Sciatic nerve (tissue), 2 donors: ENCODE results near the gene DNASE1L3. TPM values are rescaled to one million over a fixed set of nuclear protein-coding genes. Genes with fewer than 3 reads are reported as not detected.
"Not testable (repeated sequence)": the region's sequence is repeated elsewhere in the genome, so short reads cannot be mapped to it uniquely, and the experiment has no call there.

Experiments used
- ATAC-seq: fragments of 200-7000 bp; cut with Tn5 transposase; one replicate; pipeline ENCODE4 v1.9.1; 2020; ENCODE audit warnings: mild to moderate bottlenecking, moderate library complexity
- DNase-seq: peaks from one replicate; pipeline ENCODE4 v3.0.0-alpha.2; 2020; ENCODE audit warnings: low spot score
- intact Hi-C: fragments of 100-400 bp; cut with DNase I; formaldehyde crosslinking; loops from one replicate; pipeline ENCODE4 v1.14.2; 2022
- total RNA-seq: library from RNA; stranded (reverse); fragmentation: NEBNext Ultra II Directional; extraction: Animal tissue kit (Norgen Biotek cat#: 25700); gene quantifications from one replicate; pipeline ENCODE4 v1.2.1, GENCODE V29; 2021
- donor health status: DM: no; HTN: no; CAD: no.
- donor health status: DM: no; HTN: no; CAD: no.

DNASE1L3 gene, protein sequence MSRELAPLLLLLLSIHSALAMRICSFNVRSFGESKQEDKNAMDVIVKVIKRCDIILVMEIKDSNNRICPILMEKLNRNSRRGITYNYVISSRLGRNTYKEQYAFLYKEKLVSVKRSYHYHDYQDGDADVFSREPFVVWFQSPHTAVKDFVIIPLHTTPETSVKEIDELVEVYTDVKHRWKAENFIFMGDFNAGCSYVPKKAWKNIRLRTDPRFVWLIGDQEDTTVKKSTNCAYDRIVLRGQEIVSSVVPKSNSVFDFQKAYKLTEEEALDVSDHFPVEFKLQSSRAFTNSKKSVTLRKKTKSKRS
- 2.0 TPM for total RNA-seq

DNA sequence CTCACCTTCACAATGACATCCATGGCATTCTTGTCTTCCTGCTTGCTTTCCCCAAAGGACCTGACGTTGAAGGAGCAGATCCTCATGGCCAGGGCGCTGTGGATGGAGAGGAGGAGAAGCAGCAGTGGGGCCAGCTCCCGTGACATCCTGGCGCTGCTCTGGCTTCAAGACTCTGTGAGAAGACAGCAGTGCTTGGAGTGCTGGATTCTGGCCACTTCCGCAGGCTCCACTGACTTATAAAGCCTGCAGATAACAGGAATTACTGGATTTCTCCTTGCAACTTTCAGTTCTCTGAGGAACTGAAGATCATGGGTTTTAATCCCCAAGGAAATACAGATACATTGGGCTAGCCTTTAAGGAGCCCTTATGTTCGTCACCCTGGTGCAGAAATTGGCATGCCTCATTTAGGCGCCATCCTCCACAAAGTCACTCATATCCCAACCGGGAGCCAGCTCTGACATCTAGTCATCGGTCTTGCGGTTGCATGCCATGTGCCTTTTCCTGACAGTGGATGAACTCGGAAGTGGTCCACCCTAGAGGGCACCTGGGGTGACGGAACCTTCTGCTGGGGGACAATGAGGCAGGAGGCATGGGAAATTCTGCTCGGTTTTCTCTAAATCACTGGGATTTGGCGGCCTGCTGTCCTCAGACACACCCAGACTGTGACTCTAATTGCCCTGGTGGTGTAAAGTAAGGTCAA lies at the start of gene DNASE1L3:
Gene DNASE1L3, minus strand, starts transcription at position 212 of the 700 bp plus-strand sequence. Its CDS starts 66 bp downstream, at position 146.
- ATAC-seq = peak; percentile 76
- no peak for DNase-seq
- intact Hi-C loops = loop anchor here (10.0 kb wide), 1 partner anchor 1766 kb away; no protein-coding TSS in a partner anchor

DNA sequence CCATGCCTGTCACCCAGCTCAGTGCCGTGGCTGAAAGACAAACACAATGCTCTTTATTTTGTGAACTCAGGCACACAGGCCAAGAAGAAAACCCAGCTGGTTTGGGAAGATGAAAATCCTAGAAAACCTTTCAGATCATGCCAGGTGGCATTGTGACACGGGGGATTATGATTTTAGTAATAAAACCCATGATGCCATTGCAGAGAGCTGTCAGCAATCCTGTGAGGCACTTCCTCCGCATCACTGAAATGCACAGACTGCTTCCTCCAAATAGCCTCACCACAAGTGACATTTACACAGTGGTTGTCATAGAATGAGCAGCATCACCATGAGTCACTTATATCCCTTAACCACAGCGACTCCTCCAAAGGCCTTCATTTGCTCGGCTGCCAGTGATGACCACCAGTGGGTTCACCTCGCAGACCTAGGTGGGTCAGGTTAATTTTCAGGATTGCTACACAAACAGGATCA lies 49.5 kb upstream of the DNASE1L3 start:
- intact Hi-C loops = no loop called here
- DNase-seq (no peak), ATAC-seq (no peak)

DNA sequence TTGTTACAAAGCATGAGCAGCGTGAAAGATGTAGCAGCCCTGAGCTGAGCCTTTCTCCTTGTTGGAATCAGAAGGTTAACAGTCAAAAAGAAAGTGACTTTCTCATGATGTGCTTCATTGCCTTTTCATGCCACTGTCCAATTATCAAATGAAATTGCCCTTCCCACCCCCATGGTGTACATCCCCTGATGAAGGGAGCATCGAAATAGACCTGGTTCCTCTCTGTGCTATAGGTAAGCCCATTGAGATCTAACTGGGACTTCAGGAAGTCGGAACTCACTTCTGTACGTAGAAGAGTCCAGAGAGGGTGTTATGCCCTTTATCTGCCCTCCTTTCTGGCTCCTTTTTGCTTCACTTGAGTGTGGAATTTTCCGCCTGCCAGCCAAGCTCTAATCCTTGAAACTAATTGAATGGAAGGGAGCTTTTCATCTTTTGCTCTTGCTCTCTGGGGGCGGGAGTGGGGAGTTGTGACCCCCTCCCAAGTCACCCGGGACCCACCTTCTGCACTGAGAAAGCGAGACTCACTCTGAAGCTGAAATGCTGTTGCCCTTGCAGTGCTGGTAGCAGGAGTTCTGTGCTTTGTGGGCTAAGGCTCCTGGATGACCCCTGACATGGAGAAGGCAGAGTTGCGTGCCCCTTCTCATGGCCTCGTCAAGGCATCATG lies 47.8 kb upstream of the DNASE1L3 start:
- no peak for ATAC-seq

DNA sequence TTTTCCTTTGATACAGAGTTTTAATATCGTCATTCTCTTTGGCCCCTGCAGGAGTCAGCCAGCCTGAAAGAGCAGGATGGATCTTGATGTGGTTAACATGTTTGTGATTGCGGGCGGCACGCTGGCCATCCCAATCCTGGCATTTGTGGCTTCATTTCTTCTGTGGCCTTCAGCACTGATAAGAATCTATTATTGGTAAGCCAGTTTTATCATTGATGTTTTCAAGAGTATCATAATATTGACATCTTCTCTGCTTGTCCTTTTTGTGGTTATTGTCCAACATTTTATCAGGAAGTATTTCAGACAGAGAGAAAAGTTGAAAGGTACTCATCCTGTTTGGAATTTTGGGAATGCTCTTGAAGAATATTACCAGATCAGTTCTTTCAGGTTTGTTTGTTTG lies 45.7 kb upstream of the DNASE1L3 start:
- no peak for DNase-seq
- intact Hi-C loops = no loop called here
- no peak for ATAC-seq

More for the DNA sequence above, 47.8 kb upstream of the DNASE1L3 start:
- intact Hi-C loops = no loop called here
- DNase-seq = no peak

DNA sequence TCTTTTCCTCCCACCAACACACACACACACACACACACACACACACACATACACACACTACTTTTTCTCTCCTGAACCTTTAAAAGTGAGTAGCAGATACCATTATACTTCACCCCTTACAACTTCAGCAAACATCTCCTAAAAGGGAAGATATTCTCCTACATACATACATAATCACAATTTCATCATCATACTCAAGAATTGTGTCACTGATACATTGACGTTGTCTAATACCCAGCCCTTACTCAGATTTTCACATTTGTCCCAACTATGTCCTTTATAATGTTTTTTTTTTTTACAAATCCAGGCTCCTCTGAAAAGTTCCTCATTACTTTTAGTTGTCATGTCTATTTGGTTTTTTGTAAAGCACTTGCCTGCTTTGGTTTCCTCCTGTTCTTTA lies 45.3 kb upstream of the DNASE1L3 start:
- intact Hi-C loops = no loop called here
- ATAC-seq (no peak), DNase-seq (no peak)

DNA sequence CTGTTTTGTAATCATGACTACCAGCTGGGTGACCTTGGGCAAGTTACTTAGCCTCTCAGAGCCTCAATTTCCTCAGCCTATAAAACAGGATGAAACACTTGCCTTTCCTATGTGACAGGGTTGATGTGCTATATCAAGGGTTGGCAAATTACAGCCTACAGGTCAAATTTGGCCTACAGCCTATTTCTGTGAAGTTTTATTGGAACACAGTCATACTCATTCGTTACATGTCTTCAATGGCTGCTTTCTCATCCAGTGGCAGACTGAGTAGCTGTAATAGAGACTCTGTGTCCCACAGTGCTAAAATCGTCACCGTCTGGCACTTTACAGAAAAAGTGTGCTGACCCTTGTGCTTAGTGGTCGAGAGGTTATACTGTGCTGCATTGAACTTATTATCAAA lies 43.4 kb upstream of the DNASE1L3 start:
- DNase-seq (no peak), ATAC-seq (no peak)
- intact Hi-C loops = no loop called here

DNA sequence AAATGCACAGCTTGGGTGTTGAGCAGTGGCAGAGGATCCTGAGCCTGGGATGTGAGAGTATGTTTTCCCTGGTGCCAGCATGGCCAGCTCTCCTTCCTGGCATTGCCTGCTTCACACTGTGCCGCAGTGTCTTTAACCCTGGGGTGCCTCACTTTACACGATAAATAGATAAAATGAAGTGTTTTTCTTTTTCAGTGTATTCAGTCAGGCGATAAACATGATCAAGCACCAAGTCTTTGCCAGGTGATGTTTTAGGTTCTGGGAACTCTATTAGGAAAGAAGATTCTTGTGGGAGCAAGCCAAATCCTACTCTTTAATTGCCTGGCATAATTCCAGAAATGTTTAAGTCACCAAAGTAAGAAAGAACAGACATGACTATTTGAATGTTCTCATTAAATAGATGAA lies 40.9 kb upstream of the DNASE1L3 start:
- intact Hi-C loops = no loop called here
- DNase-seq = no peak
- no peak for ATAC-seq

DNA sequence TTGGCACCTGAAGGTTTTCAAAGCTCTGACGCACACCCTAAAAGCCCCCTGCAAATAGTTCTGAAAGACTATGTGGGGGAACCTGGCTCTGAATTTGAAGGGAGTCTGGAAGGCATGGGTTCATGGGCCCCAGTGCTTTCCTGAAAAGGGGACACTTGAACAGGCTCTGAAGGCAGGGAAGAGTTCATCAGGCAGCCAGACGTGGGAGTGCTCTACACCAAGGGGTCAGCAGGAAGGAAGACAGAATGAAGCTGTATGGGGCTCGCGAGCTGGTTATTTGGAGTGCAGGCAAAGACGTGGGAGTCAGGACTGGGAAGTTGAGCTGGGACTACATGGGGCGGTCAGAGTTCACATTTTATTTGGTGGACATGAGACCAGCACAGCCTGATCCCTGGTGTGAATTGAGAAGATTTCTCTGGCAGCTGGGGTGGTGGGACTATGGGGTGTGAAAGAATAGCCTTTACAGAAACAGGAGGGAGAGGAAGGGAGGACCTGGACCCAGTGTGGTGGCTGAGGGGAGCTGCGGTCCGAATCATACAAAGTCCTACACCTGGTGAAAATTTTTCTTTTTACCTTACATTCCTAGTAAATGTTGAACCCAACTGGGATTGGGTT lies 39.4 kb upstream of the DNASE1L3 start:
- intact Hi-C loops = no loop called here
- ATAC-seq (peak; percentile 13), DNase-seq (no peak)

DNA sequence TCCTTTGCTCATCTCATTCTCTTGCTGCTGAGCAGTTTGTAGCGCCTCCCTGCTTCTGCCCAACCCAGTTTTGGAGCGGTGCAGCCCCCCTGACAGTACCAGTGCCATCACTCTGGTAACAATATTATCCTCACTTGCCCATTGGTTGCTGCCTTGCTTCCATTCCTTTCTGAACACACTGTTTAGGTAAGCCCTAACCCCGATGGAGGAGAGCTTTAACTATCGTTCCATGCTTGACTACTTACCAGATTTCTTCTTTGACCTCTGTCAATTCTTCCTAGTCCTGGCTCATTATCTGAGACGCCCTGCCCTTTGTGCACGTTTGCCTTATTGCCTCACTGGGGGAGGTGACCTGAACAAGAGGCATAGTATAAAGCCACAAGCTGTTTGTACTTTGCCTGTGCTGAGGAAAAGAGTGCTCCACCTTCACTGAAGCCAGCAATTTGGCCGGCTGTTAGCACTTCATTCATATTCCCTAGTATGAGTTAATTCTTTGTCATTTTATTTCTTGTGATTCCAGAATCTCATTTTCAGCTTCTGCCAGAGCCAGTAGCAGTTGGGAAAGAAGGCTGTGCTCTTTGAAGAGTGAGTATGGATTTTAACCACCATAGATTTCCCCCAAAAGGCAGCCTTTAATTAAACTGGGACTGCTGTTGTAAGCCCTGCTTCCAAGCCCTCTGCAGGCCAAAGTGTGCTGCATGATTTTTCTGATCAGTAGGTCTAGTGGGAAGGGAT lies 38.8 kb upstream of the DNASE1L3 start:
- DNase-seq (no peak), ATAC-seq (peak; percentile 42)
- intact Hi-C loops = no loop called here

DNA sequence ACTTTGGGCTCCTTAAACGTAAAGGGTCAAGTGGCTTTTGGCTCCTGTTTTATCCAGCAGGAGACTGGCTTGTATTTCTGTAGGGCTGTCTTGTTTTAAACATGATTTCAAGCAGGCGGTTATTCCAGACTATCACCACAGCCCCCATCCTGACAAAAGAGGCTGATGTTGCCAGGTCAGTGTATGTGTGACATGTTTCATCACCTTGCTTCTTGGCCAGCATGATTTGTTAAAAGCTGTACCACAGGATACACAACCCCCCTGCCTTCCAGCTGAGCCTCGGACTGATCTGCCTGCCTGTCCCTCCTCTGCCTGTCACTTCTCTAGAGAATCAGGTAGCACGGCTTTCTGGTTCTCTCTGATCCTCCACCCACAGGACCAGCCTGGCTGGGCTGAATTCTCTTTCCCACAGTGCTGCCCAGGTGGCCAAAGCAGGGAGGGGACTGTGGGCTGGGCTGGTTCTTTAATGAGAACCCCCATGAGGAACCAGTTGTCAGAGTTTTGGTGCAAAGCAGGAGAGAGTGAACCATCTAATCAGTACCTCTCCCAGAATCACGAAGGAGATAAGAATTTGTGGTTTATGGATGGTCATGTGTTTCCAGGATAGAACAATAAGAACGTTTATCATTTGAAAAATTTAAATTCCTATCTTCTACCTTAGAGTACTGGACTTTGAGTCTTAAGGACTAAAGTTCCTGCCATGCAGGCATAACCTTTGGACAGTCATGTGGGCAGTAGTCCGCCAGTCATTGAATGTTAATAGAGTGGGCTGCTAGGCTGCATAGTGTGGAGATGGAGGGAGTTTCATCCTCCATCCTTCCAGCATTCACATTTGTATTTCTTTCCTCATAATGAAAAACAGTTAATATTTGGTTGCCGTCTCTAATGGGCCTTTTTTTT lies 35.6 kb upstream of the DNASE1L3 start:
- no peak for DNase-seq
- no peak for ATAC-seq
- intact Hi-C loops = no loop called here

DNA sequence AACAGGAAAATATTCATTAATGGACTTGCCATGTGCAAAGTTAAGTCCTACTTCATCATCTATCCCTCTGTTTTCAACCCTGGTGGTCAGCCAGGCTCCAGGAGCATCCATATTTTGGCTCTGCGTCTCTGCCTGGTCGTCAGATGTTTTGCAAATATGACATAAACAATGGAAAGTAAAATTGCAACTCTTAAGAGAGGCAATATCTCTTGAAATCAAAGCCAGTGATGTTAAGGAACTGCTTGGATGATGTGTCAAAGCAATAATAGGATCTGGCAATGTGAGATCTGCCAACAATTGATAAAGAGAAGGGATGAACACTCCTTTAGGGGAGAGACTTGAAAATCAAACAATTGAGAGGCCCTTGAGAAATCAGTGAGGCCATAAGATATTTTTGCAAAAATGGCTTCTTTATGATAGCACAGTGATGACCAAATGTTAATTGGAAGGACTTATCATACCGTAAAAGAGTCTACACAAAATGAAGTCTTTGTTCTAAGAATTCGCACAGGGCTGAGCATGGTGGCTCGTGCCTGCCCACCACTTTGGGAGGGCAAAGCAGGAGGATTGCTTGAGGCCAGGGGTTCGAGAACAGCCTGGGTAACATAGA lies 33.3 kb upstream of the DNASE1L3 start:
- DNase-seq (no peak), ATAC-seq (no peak)
- intact Hi-C loops = no loop called here

DNA sequence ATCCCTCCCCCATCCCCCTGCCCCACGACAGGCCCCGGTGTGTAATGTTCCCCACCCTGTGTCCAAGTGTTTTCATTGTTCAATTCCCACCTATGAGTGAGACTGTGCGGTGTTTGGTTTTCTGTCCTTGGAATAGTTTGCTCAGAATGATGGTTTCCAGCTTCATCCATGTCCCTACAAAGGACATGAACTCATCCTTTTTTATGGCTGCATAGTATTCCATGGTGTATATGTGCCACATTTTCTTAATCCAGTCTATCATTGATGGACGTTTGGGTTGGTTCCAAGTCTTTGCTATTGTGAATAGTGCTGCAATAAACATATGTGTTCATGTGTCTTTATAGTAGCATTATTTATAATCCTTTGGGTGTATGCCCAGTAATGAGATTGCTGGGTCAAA lies 32.1 kb upstream of the DNASE1L3 start:
- intact Hi-C loops, DNase-seq, ATAC-seq: not testable (repeated sequence)

DNA sequence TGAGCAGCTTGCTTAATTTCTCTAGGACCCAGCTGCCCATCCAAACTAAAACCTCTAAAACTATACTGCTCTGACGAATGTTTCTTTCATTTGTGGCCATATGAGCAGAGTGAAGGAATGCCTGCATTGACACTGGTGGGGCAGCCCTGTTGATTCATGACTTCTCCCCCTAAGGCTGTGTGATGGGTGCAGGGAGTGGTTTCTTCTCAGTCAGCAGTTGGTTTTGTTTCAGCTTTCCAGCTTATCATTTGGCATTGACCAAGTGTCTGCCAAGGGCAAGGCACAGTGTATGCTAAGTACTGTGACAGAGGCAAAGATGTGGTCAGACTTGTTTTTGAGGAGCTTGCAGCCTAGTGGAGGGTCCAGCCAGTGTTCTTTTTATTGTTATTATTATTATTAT lies 31.6 kb upstream of the DNASE1L3 start:
- ATAC-seq (no peak), DNase-seq (no peak)
- intact Hi-C loops = no loop called here

DNA sequence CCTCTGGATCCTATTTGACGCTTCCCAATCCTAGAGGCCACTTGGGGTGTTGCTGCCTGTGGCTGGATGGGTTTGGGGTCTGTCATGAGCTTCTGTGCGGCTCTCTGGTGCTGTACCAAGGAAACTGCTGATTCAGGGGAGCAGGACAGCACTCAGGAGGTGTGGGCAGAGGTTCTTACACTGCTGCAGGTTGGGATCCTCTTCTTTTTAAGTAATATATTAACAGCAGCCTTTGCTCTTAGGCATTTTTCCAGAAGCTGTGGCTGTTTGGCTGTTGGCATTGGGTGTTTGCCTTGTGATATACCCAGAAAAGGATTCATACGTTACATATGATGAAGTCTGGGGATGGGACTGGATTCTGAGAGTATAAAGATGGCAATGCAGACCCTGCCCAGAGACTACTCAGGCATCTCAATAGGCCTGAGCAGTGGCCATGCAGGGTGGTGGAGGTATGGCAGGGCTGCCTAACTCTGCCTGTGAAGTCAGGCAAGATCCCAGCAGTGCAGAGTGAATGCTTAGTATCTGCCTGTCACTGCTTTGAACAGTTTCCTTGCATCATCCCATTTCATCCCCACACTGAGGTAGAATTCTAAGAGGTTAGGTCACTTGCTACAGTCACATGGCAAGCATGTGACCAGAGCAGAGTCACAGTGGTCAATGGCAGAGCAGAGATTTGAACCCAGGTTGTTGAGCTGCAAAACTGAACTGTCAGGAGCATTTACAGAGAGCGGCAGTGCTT lies 30.7 kb upstream of the DNASE1L3 start:
- intact Hi-C loops = no loop called here
- DNase-seq (no peak), ATAC-seq (no peak)

DNA sequence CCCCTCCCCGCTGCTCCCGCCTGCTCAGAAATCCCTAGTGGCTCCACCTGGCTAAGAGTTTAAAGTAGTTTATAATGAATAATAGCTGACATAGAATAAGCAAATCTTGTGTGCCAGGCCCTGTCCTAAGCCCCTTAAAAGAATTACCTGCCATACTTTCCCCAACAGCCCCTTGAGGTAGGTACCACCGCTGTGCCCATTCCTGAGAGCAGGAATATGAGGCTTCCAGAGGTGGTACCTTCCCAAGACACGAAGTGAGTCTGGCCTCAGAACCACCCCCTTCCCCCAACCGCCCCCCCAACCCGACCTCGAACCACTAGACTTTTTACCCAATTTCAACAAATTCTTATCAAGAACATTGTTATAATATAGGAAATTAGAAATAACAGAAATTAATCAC lies 28.1 kb upstream of the DNASE1L3 start:
- intact Hi-C loops = no loop called here
- DNase-seq (no peak), ATAC-seq (no peak)

DNA sequence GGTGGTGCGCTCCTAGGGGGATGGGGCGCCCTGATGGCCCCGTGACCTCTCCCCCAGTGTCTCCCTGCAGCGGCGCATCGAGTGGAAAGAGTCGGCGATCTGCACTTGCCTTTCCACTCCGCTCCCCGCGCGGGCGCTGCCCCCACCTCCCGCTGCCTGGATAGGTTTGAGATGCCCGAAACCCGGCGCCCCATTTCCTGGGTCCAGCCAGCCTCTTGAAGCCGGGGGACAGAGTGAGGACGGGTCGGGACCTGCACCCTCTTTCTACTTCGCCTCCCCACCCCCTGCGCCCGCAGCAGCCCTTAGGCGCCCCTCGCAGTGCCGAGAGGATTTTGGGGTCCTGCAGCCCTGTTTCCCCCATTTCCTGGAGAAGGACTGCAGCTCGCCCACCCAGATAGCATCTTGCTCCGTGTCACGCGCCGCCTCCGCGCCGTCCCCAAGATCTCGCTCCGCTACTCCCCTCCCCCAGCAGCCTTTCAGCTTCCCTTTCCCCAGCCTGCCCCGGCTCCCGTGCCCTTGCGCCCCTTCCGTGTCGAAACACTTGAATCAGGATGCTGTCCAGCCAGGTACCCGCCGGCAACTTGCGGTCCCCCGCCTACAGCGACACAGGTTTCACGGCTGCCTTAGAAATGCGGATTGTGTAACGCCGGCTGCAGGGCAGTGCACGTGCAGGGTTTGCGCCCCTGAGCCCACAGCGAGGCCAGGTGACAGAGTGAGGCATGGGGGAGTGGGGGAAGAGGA lies 27.3 kb upstream of the DNASE1L3 start:
- ATAC-seq (peak; percentile 67), DNase-seq (peak; percentile 79)
- intact Hi-C loops = no loop called here
